Measurements from ENCODE around the gene GREB1. TPM values are rescaled to one million over a fixed set of nuclear protein-coding genes. Genes with fewer than 3 reads are reported as not detected.

The GREB1 gene
- polyA plus RNA-seq, 1 donor from 2014 or later: 17.2 TPM

DNA sequence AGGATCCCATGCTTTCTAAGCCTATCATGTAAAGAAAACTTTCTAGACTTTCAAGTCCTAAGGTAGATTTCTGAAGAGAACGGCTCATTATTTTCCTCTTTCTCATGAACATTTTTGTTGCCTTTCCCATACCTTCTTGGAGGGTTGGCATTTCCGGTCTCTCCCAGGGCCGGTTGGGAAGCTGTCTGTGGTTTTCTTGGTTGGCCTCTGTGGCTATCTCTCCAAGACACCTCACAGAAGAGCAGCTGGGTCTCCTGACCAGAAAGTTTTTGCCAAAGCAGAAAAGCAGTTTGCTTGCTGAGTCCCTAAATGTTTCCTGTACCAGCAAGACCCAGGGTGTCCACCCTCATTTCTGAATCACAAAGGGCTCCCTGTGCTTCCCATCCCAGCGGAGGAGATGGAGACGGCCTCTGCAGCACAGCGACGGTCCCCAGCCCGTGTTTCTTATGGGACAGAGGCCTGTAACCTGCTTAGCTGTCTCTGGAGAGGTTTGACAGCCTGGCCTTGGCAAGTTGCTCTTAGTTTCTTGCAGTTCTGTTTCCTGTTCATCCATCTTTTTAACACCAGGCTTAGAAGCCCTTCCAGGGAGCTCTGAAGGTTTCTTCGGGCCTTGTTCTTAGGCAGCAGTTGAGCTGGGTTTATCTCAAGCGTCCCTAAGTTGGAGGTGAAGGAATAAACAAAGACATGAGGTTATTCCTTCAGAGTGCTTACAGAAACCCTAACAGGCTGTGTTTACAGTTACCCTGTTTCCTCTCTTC is 39.8 kb downstream of the GREB1 start:
- H2AFZ ChIP-seq (ENCODE audit: low read depth, low read length): no peak overlapping the region
- H3K9me2 ChIP-seq (ENCODE audit: insufficient read depth, low read length): no peaks in the 10 kb centered on the region
- no peaks in the 10 kb centered on the region for H3K9me3 ChIP-seq (ENCODE audit: low read length)
- H3K9ac ChIP-seq (ENCODE audit: low read length): no peak overlapping the region
- TF ChIP-seq, protein P1, sequence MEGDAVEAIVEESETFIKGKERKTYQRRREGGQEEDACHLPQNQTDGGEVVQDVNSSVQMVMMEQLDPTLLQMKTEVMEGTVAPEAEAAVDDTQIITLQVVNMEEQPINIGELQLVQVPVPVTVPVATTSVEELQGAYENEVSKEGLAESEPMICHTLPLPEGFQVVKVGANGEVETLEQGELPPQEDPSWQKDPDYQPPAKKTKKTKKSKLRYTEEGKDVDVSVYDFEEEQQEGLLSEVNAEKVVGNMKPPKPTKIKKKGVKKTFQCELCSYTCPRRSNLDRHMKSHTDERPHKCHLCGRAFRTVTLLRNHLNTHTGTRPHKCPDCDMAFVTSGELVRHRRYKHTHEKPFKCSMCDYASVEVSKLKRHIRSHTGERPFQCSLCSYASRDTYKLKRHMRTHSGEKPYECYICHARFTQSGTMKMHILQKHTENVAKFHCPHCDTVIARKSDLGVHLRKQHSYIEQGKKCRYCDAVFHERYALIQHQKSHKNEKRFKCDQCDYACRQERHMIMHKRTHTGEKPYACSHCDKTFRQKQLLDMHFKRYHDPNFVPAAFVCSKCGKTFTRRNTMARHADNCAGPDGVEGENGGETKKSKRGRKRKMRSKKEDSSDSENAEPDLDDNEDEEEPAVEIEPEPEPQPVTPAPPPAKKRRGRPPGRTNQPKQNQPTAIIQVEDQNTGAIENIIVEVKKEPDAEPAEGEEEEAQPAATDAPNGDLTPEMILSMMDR (IDR thresholded peaks at IDR 0.05; ENCODE audit: poor library complexity, severe bottlenecking): no peak
- TF ChIP-seq POLR2AphosphoS5 (IDR thresholded peaks at IDR 0.05): no peak
- no peak for TF ChIP-seq TAF1 (IDR thresholded peaks at IDR 0.05; ENCODE audit: low read depth)
- H4K20me1 ChIP-seq (ENCODE audit: insufficient read depth): no peaks in the 10 kb centered on the region
- no peaks in the 10 kb centered on the region for H3K36me3 ChIP-seq (ENCODE audit: insufficient read depth, low read length)
- no peaks in the 10 kb centered on the region for H3F3A ChIP-seq (ENCODE audit: insufficient read depth, low read length, poor library complexity, severe bottlenecking)
- no peaks in the 10 kb centered on the region for H3K79me2 ChIP-seq (replicated peaks; ENCODE audit: insufficient read depth, low read length)
- no peak overlapping the region for H3K4me3 ChIP-seq (ENCODE audit: low read length)
- no peak overlapping the region for H3K4me2 ChIP-seq (ENCODE audit: low read length)
- no peaks in the 10 kb centered on the region for H3K27me3 ChIP-seq (ENCODE audit: insufficient read depth, low read depth, low read length)
- H3K27ac ChIP-seq (ENCODE audit: low read length): no peak overlapping the region

DNA sequence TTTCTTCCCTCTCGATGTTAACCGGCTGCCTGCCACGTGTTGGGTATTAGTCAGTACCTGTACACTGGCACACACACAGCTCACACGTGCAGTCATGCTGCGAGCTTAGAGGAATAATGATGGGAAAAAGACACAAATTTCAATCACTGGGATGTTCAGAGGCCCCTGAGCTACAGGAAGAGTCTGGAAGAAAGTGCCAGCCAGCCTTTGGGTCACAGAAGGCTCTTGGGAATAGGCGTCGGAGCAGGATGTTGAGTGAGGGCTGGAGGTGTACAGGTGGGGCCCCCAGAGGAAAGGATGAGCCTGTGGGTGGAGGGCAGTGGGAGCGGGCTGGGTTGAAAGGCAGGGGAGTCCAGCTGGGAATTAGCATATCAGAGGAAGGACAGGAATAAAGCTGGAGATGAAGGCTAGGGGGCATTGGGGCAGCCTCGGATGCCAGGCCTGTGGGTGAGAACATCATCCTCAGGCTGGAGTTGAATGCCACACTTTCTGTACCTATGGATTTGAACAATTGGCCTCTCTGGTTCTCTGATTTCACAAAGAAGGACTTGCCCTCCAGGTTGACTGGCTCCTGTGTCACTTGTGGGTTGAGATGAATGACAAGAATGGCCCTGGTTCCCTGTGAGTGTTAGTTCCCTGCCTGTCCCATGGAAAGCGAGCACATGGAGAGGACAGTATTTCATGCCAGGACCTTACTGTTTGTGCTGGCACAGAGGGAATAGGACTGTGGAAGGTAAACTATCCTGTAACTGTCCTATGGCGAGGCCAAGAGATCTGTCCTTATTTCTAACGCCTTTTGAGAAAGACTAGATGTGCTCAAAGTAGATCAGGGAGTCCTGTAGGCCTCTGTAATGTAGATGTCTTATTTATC is 40.6 kb downstream of the GREB1 start:
- Histone ChIP-seq H3F3A (ENCODE audit: insufficient read depth, low read length, poor library complexity, severe bottlenecking) (no peaks in the 10 kb centered on the region), H3K36me3 (ENCODE audit: insufficient read depth, low read length) (no peaks in the 10 kb centered on the region), H3K9me3 (ENCODE audit: low read length) (no peaks in the 10 kb centered on the region), H4K20me1 (ENCODE audit: insufficient read depth) (no peaks in the 10 kb centered on the region), H3K27me3 (ENCODE audit: insufficient read depth, low read depth, low read length) (no peaks in the 10 kb centered on the region), H3K4me2 (ENCODE audit: low read length) (no peak overlapping the region), H3K27ac (ENCODE audit: low read length) (no peak overlapping the region), H3K4me3 (ENCODE audit: low read length) (no peak overlapping the region), H2AFZ (ENCODE audit: low read depth, low read length) (no peak overlapping the region), H3K9me2 (ENCODE audit: insufficient read depth, low read length) (no peaks in the 10 kb centered on the region), H3K79me2 (replicated peaks; ENCODE audit: insufficient read depth, low read length) (no peaks in the 10 kb centered on the region), H3K9ac (ENCODE audit: low read length) (no peak overlapping the region)
- TF ChIP-seq SMC3 (conservative IDR thresholded peaks at IDR 0.05; ENCODE audit: poor library complexity) (no peak), TAF1 (IDR thresholded peaks at IDR 0.05; ENCODE audit: low read depth) (no peak), MXI1 (conservative IDR thresholded peaks at IDR 0.05; ENCODE audit: poor library complexity, severe bottlenecking) (no peak), POLR2AphosphoS5 (IDR thresholded peaks at IDR 0.05) (no peak), EP300 (conservative IDR thresholded peaks at IDR 0.05; ENCODE audit: poor library complexity, severe bottlenecking) (no peak), EZH2 (IDR thresholded peaks at IDR 0.05; ENCODE audit: borderline replicate concordance, insufficient read depth, low read length, poor library complexity, severe bottlenecking) (no peak), RAD21 (conservative IDR thresholded peaks at IDR 0.05) (no peak)
- TF ChIP-seq, protein P2, sequence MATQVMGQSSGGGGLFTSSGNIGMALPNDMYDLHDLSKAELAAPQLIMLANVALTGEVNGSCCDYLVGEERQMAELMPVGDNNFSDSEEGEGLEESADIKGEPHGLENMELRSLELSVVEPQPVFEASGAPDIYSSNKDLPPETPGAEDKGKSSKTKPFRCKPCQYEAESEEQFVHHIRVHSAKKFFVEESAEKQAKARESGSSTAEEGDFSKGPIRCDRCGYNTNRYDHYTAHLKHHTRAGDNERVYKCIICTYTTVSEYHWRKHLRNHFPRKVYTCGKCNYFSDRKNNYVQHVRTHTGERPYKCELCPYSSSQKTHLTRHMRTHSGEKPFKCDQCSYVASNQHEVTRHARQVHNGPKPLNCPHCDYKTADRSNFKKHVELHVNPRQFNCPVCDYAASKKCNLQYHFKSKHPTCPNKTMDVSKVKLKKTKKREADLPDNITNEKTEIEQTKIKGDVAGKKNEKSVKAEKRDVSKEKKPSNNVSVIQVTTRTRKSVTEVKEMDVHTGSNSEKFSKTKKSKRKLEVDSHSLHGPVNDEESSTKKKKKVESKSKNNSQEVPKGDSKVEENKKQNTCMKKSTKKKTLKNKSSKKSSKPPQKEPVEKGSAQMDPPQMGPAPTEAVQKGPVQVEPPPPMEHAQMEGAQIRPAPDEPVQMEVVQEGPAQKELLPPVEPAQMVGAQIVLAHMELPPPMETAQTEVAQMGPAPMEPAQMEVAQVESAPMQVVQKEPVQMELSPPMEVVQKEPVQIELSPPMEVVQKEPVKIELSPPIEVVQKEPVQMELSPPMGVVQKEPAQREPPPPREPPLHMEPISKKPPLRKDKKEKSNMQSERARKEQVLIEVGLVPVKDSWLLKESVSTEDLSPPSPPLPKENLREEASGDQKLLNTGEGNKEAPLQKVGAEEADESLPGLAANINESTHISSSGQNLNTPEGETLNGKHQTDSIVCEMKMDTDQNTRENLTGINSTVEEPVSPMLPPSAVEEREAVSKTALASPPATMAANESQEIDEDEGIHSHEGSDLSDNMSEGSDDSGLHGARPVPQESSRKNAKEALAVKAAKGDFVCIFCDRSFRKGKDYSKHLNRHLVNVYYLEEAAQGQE (IDR thresholded peaks at IDR 0.05; ENCODE audit: borderline replicate concordance): no peak
- TF ChIP-seq, protein P1 (IDR thresholded peaks at IDR 0.05; ENCODE audit: poor library complexity, severe bottlenecking): no peak

All from neural cell (in vitro differentiated cells).